CD14-positive monocyte (primary cell): ENCODE results near the gene TMEM106B. TPM values are rescaled to one million over a fixed set of nuclear protein-coding genes. Genes with fewer than 3 reads are reported as not detected.

ENCODE experiments used
- DNase-seq, 3 donors: peaks; one replicate each; pipeline ENCODE4 v3.0.0-alpha.2; 2011 to 2022
- H2AFZ ChIP-seq: 2 replicates; pipeline ENCODE4 v1.6.0; 2012; ENCODE audit warnings: mild to moderate bottlenecking, low read depth, low read length, inconsistent platforms; ENCODE audit not compliant: insufficient read depth, poor library complexity, severe bottlenecking
- H3K27ac ChIP-seq, 2 donors: 1 replicate in 1 of 2; 2 replicates in 1 of 2; pipeline ENCODE4 v1.5.1; 2012 to 2013; ENCODE audit warnings: low read length in 2 of 2, control low read depth in 1 of 2, inconsistent platforms in 1 of 2, low read depth in 1 of 2, mild to moderate bottlenecking in 1 of 2
- H3K27me3 ChIP-seq, 2 donors: one replicate each; pipeline versions ENCODE4 v1.6.0 to v1.6.1; 2011 to 2013; ENCODE audit warnings: low read length in 2 of 2; ENCODE audit not compliant: control insufficient read depth in 2 of 2, insufficient read depth in 2 of 2
- H3K36me3 ChIP-seq, 2 donors: replicated peaks in 1 of 2; 1 replicate in 1 of 2; 2 replicates in 1 of 2; pipeline versions ENCODE4 v1.5.1 to v1.6.1; 2012 to 2013; ENCODE audit warnings: low read length in 2 of 2, control low read depth in 1 of 2, inconsistent platforms in 1 of 2, mild to moderate bottlenecking in 1 of 2; ENCODE audit not compliant: insufficient read depth in 2 of 2, control insufficient read depth in 1 of 2
- H3K4me1 ChIP-seq, 2 donors: 1 replicate in 1 of 2; 2 replicates in 1 of 2; pipeline versions ENCODE4 v1.5.1 to v1.6.1; 2012 to 2013; ENCODE audit warnings: low read length in 2 of 2, control low read depth in 1 of 2, inconsistent platforms in 1 of 2, mild to moderate bottlenecking in 1 of 2, moderate library complexity in 1 of 2; ENCODE audit not compliant: insufficient read depth in 2 of 2, control insufficient read depth in 1 of 2
- H3K4me2 ChIP-seq: replicated peaks from 2 replicates; pipeline ENCODE3; 2012; ENCODE audit warnings: low read length, moderate library complexity, mild to moderate bottlenecking; ENCODE audit not compliant: poor library complexity, severe bottlenecking; ENCODE audit errors: extremely low read depth
- H3K4me3 ChIP-seq, 3 experiments: fragments of 200-600 bp in 1 of 3; sonication (generic) in 1 of 3; replicated peaks in 1 of 3; 1 replicate in 2 of 3; 2 replicates in 1 of 3; pipeline ENCODE4 v1.5.1; 2011 to 2013; ENCODE audit warnings: low read length in 3 of 3, mild to moderate bottlenecking in 3 of 3, control low read depth in 2 of 3, low read depth in 2 of 3, inconsistent platforms in 1 of 3, moderate library complexity in 1 of 3
- H3K79me2 ChIP-seq: 2 replicates; pipeline ENCODE4 v1.6.0; 2012; ENCODE audit warnings: mild to moderate bottlenecking, control low read depth, inconsistent platforms, low read length, moderate library complexity; ENCODE audit not compliant: insufficient read depth
- H3K9ac ChIP-seq: 2 replicates; pipeline ENCODE4 v1.6.0; 2017; ENCODE audit warnings: low read length, mild to moderate bottlenecking; ENCODE audit not compliant: insufficient read depth, poor library complexity, severe bottlenecking
- H3K9me3 ChIP-seq, 2 donors: replicated peaks in 1 of 2; 1 replicate in 1 of 2; 2 replicates in 1 of 2; pipeline versions ENCODE4 v1.5.1 to v1.6.1; 2012 to 2013; ENCODE audit warnings: low read length in 2 of 2, control low read depth in 1 of 2; ENCODE audit not compliant: control insufficient read depth in 1 of 2, insufficient read depth in 1 of 2
- H4K20me1 ChIP-seq: 2 replicates; pipeline ENCODE4 v1.6.0; 2012; ENCODE audit warnings: mild to moderate bottlenecking, low read length, control low read depth, moderate library complexity; ENCODE audit not compliant: insufficient read depth
- H3K27ac Mint-ChIP-seq, 7 donors: one replicate each; pipeline ENCODE4 v1.8.0; 2020; ENCODE audit warnings: mild to moderate bottlenecking in 7 of 7, mixed read lengths in 7 of 7, moderate library complexity in 6 of 7, inconsistent platforms in 2 of 7
- H3K27me3 Mint-ChIP-seq, 3 donors: one replicate each; pipeline ENCODE4 v1.8.0; 2021 to 2022; ENCODE audit warnings: low read depth in 3 of 3, mild to moderate bottlenecking in 3 of 3, mixed read lengths in 3 of 3, moderate library complexity in 3 of 3, inconsistent platforms in 1 of 3
- H3K36me3 Mint-ChIP-seq, 2 donors: one replicate each; pipeline ENCODE4 v1.8.0; 2020; ENCODE audit warnings: mixed read lengths in 2 of 2, inconsistent platforms in 1 of 2, mild to moderate bottlenecking in 1 of 2
- H3K4me1 Mint-ChIP-seq: one replicate; pipeline ENCODE4 v1.8.0; 2020; ENCODE audit warnings: mild to moderate bottlenecking, mixed read lengths
- H3K4me3 Mint-ChIP-seq, 2 donors: one replicate each; pipeline ENCODE4 v1.8.0; 2020; ENCODE audit warnings: mild to moderate bottlenecking in 2 of 2, mixed read lengths in 2 of 2, moderate library complexity in 1 of 2
- H3K9me3 Mint-ChIP-seq, 7 donors: one replicate each; pipeline ENCODE4 v1.8.0; 2020 to 2022; ENCODE audit warnings: mixed read lengths in 7 of 7, mild to moderate bottlenecking in 6 of 7, moderate library complexity in 6 of 7, inconsistent platforms in 2 of 7
- CTCF ChIP-seq: fragments of 200-600 bp; IDR thresholded peaks from one replicate; pipeline ENCODE4 v1.8.0; 2022; ENCODE audit warnings: antibody characterized with exemption, mild to moderate bottlenecking
- WGBS: methylation state at CpG from one replicate; pipeline ENCODE4 v1.1.5; 2013; ENCODE audit warnings: missing lambda C conversion rate; ENCODE audit not compliant: insufficient coverage; 5-methylcytosine and 5-hydroxymethylcytosine counted together
- intact Hi-C, 2 donors: fragments of 100-400 bp; cut with micrococcal nuclease; formaldehyde crosslinking; loops; one replicate each; pipeline versions ENCODE4 v1.15.0 to v1.15.1; 2023
- polyA plus RNA-seq, 3 donors: library from polyadenylated mRNA; depleted of rRNA in 1 of 3; unstranded in 2 of 3; stranded (reverse) in 1 of 3; fragments of 300-500 nt in 2 of 3; fragments of >200 nt in 1 of 3; fragmentation: Illumina TruSeq in 2 of 3; gene quantifications; 1 replicate in 2 of 3; 2 replicates in 1 of 3; pipeline ENCODE4 v1.2.3, GENCODE V29; 2012 to 2021

The TMEM106B gene
- polyA plus RNA-seq, 3 donors, result 5.2 to 17.7 (median 11.6) TPM

GRCh38 chr7:12239806-12240205, 28.7 kb downstream of the TMEM106B start:
- Histone ChIP-seq H3K79me2 (no peaks in the 10 kb centered on the region), H3K4me2 (no peak overlapping the region), H3K9me3 (no peaks in the 10 kb centered on the region), H2AFZ (no peak overlapping the region), H3K27ac (no peak overlapping the region), H3K9ac (no peak overlapping the region), H3K4me3 (no peak overlapping the region), H3K4me1 (no peaks in the 10 kb centered on the region), H3K36me3 (peaks cover 0 to 14% of the 10 kb centered on the region in 2 donors), H3K27me3 (no peaks in the 10 kb centered on the region), H4K20me1 (no peaks in the 10 kb centered on the region)
- Mint-ChIP-seq H3K9me3 (peaks cover 0 to 12% (median 0%) of the 10 kb centered on the region in 7 donors), H3K4me3 (no peak overlapping the region), H3K4me1 (peaks cover 8% of the 10 kb centered on the region), H3K27ac (peak overlapping the region in 1 of 7 donors; percentile 18), H3K36me3 (peaks cover 16 to 19% of the 10 kb centered on the region in 2 donors), H3K27me3 (peaks cover 0 to 1% (median 0%) of the 10 kb centered on the region in 3 donors)
- intact Hi-C loops, result no loop called here
- peak; percentile 3 to 8 (median 6) for DNase-seq
- TF ChIP-seq CTCF, result no peak
- WGBS, result 0% methylated on average over 1 of the region's 3 CpGs

GRCh38 chr7:12244129-12244528, 33.0 kb downstream of the TMEM106B start:
- Histone ChIP-seq H3K4me1 (no peaks in the 10 kb centered on the region), H3K9ac (no peak overlapping the region), H2AFZ (no peak overlapping the region), H3K27ac (no peak overlapping the region), H3K9me3 (no peaks in the 10 kb centered on the region), H3K4me2 (no peak overlapping the region), H3K79me2 (no peaks in the 10 kb centered on the region), H4K20me1 (no peaks in the 10 kb centered on the region), H3K4me3 (no peak overlapping the region), H3K36me3 (no peaks in the 10 kb centered on the region), H3K27me3 (no peaks in the 10 kb centered on the region)
- H3K27me3 Mint-ChIP-seq, result peaks cover 0 to 1% (median 0%) of the 10 kb centered on the region in 3 donors
- H3K27ac Mint-ChIP-seq, result no peak overlapping the region
- peaks cover 0 to 2% (median 0%) of the 10 kb centered on the region in 7 donors for H3K9me3 Mint-ChIP-seq
- intact Hi-C loops, result no loop called here
- DNase-seq, result peak in 1 of 3 donors; percentile 8
- no peak overlapping the region for H3K4me3 Mint-ChIP-seq
- no peaks in the 10 kb centered on the region for H3K36me3 Mint-ChIP-seq
- H3K4me1 Mint-ChIP-seq, result peaks cover 8% of the 10 kb centered on the region
- peak; percentile 46 for TF ChIP-seq CTCF
- WGBS, result 73% methylated on average over 2 of the region's 3 CpGs
